ENCODE data around the gene TMPRSS2.

TMPRSS2 gene

DNA sequence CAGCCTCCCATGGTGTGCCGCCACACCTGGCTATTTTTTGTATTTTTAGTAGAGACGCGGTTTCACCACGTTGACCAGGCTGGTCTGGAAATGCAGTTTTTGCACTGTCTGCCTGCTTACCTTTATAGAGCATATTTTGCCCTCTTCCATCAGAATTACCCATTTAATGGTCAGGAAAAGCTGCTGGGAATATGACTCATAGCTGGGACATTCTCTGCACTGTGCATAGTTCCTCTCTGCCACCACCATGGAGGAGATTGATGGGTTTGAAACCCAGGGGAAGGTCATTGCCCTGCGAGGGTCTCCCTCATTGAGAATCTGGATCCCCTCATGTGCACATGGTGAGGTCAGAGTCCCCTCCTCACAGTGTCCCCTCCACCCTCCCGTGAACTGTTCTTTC lies 49.8 kb downstream of the TMPRSS2 start:
- TF ChIP-seq SIN3A (IDR thresholded peaks at IDR 0.05; ENCODE audit: borderline replicate concordance, insufficient read depth, low read length): no peak
- no peak for TF ChIP-seq POLR2AphosphoS5 (IDR thresholded peaks at IDR 0.05; ENCODE audit: low read depth, low read length)
- no peak for TF ChIP-seq TAF1 (IDR thresholded peaks at IDR 0.05; ENCODE audit: borderline replicate concordance, insufficient read depth, low read length)
- TF ChIP-seq, protein P1, sequence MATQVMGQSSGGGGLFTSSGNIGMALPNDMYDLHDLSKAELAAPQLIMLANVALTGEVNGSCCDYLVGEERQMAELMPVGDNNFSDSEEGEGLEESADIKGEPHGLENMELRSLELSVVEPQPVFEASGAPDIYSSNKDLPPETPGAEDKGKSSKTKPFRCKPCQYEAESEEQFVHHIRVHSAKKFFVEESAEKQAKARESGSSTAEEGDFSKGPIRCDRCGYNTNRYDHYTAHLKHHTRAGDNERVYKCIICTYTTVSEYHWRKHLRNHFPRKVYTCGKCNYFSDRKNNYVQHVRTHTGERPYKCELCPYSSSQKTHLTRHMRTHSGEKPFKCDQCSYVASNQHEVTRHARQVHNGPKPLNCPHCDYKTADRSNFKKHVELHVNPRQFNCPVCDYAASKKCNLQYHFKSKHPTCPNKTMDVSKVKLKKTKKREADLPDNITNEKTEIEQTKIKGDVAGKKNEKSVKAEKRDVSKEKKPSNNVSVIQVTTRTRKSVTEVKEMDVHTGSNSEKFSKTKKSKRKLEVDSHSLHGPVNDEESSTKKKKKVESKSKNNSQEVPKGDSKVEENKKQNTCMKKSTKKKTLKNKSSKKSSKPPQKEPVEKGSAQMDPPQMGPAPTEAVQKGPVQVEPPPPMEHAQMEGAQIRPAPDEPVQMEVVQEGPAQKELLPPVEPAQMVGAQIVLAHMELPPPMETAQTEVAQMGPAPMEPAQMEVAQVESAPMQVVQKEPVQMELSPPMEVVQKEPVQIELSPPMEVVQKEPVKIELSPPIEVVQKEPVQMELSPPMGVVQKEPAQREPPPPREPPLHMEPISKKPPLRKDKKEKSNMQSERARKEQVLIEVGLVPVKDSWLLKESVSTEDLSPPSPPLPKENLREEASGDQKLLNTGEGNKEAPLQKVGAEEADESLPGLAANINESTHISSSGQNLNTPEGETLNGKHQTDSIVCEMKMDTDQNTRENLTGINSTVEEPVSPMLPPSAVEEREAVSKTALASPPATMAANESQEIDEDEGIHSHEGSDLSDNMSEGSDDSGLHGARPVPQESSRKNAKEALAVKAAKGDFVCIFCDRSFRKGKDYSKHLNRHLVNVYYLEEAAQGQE (IDR thresholded peaks at IDR 0.05; ENCODE audit: insufficient read depth in 1 of 2, low read depth in 2 of 2, low read length in 2 of 2): no peak
- no peak for TF ChIP-seq FOXP2 (optimal IDR thresholded peaks at IDR 0.05; ENCODE audit: borderline replicate concordance, extremely low read depth, extremely low read length, insufficient read depth)

DNA sequence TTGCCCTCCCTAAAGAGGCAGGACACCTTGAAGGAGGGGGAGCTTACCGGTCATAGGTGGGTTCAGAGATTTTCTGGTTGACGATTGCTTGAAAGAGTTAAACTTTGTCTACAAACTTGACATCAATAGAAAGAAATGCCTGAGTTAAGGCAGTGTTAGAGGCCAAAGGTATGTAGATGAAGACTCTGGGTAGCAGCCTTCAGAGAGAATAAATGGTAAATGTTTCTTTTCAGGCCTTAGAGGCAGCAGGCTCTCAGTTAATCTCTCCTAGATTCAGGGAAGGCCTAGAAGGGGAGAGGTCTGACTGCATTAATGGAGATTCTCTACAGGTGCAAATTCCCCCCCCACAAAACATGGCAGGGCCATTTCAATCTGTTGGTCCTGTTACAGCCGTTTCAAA lies 54.2 kb downstream of the TMPRSS2 start:
- TF ChIP-seq POLR2AphosphoS5 (IDR thresholded peaks at IDR 0.05; ENCODE audit: low read depth, low read length): no peak
- TF ChIP-seq SIN3A (IDR thresholded peaks at IDR 0.05; ENCODE audit: borderline replicate concordance, insufficient read depth, low read length): no peak
- no peak for TF ChIP-seq FOXP2 (optimal IDR thresholded peaks at IDR 0.05; ENCODE audit: borderline replicate concordance, extremely low read depth, extremely low read length, insufficient read depth)

DNA sequence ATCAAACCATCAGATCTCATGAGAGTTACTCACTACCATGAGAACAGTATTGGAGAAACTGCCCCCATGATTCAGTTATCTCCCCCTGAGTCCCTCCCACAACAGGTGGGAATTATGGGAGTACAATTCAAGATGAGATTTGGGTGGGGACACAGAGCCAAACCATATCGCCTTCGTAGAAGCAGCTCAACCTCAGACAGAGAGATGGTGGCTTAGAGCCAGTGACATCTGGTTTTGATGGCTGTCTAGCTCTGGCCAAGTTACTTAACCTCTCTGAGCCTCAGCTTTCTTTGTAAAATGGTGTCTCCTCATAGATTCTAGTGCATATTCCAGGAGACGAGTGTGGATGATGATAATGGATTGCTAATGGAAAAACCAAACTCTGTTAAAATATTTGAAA lies 54.8 kb downstream of the TMPRSS2 start:
- no peak for TF ChIP-seq FOXP2 (optimal IDR thresholded peaks at IDR 0.05; ENCODE audit: borderline replicate concordance, extremely low read depth, extremely low read length, insufficient read depth)
- TF ChIP-seq SIN3A (IDR thresholded peaks at IDR 0.05; ENCODE audit: borderline replicate concordance, insufficient read depth, low read length): no peak
- no peak for TF ChIP-seq TAF1 (IDR thresholded peaks at IDR 0.05; ENCODE audit: borderline replicate concordance, insufficient read depth, low read length)
- no peak for TF ChIP-seq POLR2AphosphoS5 (IDR thresholded peaks at IDR 0.05; ENCODE audit: low read depth, low read length)
- TF ChIP-seq, protein P1 (IDR thresholded peaks at IDR 0.05; ENCODE audit: insufficient read depth in 1 of 2, low read depth in 2 of 2, low read length in 2 of 2): no peak

DNA sequence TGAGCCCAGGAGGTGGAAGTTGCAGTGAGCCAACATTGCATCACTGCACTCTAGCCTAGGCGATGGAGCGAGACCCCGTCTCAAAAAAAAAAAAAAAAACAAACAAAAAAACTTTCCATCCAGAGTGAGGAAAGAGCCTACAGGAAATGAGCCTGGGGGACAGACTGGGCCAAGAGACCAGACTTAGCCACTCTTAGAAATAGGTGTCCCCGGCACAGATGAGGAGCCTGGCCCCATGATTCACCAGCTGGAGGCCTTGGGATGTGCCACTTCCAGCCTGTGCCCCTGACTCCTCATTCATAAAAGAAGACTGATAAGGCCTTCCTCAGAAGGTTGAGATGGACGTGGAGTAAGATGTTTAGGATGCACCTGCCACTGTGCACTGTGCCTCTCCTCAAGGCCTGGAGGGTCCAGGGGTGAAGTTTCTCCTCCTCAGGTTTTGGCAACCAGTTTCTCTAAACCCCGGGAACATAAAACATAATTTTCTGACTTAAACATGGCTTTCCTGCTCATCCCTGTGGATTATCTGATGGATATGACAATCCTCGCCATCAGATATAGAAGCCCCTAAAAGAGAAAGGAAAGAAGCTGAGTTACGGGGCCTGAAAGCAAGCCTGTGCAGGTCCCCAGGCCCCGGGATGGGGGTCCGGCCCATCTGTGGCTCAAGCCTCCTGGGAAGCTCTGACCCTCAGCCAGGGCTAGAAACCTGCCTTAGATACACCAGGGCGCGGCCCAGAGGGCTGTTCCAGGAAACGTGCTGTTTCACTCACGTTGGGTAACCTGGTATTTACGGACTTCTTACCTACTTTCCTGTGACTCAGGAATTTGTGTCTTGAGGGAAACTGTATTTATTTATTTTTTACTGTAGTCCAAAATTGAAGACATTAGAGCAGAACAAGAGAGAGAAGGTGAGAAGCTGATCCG lies 55.9 kb downstream of the TMPRSS2 start:
- TF ChIP-seq SIN3A (IDR thresholded peaks at IDR 0.05; ENCODE audit: borderline replicate concordance, insufficient read depth, low read length): no peak
- TF ChIP-seq, protein P1 (IDR thresholded peaks at IDR 0.05; ENCODE audit: insufficient read depth in 1 of 2, low read depth in 2 of 2, low read length in 2 of 2): no peak
- no peak for TF ChIP-seq POLR2AphosphoS5 (IDR thresholded peaks at IDR 0.05; ENCODE audit: low read depth, low read length)
- no peak for TF ChIP-seq TAF1 (IDR thresholded peaks at IDR 0.05; ENCODE audit: borderline replicate concordance, insufficient read depth, low read length)
- TF ChIP-seq FOXP2 (optimal IDR thresholded peaks at IDR 0.05; ENCODE audit: borderline replicate concordance, extremely low read depth, extremely low read length, insufficient read depth): no peak

DNA sequence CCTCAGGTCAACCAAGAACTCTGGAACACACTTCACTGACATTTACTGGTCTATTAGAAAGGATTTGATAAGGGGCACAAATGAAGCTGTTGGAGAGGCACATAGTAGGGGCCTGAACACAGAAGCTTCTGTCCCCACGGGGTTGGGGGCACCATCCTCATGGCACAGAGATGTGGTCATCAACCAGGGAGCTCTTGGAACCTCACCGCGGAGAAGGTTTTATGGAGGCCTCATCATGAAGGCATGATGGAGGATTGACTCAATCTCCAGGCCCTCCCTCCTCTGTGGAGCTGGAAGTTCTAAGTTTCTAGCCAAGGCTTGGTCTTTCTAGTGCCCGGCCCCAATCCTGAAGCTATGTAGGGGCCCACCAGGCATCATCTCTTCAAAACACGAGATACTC lies 58.3 kb downstream of the TMPRSS2 start:
- no peak for TF ChIP-seq TAF1 (IDR thresholded peaks at IDR 0.05; ENCODE audit: borderline replicate concordance, insufficient read depth, low read length)
- TF ChIP-seq FOXP2 (optimal IDR thresholded peaks at IDR 0.05; ENCODE audit: borderline replicate concordance, extremely low read depth, extremely low read length, insufficient read depth): no peak
- no peak for TF ChIP-seq SIN3A (IDR thresholded peaks at IDR 0.05; ENCODE audit: borderline replicate concordance, insufficient read depth, low read length)
- no peak for TF ChIP-seq POLR2AphosphoS5 (IDR thresholded peaks at IDR 0.05; ENCODE audit: low read depth, low read length)
- TF ChIP-seq, protein P1 (IDR thresholded peaks at IDR 0.05; ENCODE audit: insufficient read depth in 1 of 2, low read depth in 2 of 2, low read length in 2 of 2): no peak
